Stimulated activated CD4-positive, alpha-beta T cell treated with anti-CD3 and anti-CD28 coated beads, TNF-alpha, amount 100 ng/mL, for 1 hour (primary cell): Measurements from ENCODE around the gene FOXL3.

ENCODE experiments used
- DNase-seq, 3 donors: peaks; one replicate each; pipeline ENCODE4 v3.0.0-alpha.2; 2020; ENCODE audit warnings: low read depth in 3 of 3, low spot score in 1 of 3

FOXL3 gene

DNA sequence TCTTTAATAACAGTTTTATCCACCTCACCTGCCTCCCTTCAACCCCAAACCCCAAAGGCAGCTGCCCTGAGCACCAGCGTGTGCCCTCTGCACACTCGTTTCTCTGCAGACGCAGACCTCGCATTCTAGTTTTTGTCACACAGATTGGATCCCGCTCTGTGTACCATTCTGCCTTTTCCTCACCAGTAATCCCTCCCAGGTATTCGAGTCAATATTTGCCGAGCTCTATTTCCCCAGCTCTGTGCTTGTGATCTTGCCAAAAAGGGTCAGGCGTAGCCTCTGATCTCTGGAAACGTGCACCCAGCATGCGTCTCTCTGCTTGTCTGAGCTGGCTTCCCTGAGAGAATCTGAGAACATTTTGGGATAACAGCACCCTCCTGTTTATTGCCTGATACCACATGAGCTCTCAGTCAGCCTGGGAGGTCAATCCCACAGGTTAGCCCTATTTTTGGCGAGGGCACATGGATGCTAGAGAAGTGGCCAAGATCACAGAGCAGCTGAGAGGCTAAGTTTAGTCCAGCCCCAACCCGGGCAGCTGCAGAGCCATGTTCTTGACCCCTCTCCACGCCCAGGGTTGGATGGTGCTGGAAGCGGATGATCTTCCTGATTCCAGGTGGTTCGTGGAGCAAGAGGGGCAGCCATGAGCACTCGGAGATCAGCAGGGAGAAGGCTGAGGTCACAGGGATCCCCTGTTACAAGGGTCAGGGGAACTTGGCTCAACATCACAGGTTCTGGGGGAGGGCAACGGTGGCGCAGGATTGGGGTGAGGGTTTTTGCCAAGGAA is 29.1 kb downstream of the FOXL3 start:
- DNase-seq: no peak

DNA sequence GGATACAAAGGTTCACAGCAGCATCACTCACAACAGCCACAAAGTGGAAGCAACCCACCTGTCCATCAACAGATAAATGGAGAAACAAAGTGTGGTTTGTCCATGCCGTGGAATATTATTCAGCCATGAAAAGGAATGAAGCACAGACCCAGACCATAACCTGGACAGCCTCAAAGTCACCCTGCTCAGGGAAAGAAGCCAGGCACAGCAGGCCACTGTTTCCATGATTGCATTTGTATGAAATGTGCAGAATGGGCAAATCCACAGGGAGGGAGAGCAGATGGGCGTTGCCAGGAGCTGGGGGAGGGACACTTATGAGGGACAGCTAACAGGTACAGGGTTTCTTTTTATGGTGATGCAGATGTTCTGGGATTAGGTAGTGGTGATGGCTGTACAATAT is 30.3 kb downstream of the FOXL3 start:
- DNase-seq: no peak

DNA sequence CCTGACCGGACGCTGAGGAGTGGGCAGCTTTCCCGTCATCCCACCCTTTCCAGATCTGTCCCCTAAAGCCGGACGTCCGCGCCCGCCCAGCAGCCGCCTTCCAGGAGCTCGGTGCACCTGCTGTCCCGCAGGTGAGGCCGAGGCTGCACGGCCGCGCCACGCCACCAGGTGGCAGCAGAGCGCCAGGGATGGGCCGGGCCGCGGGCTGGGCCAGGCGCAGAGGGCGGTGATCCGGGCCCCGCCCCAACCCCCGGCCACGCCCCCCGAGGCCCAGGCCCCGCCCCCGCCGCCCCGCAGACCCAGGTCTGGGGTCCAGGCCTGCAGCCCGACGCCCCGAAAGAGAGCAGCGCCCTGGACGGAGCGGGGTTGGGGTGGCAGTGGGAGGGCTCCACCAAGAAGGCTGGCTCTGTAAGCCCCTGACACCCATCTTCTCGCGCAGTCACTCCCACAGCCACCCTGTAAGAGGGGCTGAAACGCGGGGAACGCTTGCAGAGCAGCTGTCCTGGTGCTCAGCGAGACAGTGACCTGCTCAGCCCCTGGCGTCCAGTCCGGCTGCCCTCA is 32.2 kb downstream of the FOXL3 start:
- peak; percentile 55 to 93 (median 79) for DNase-seq

- no peak for DNase-seq
These were observed 32.7 kb downstream of the FOXL3 start for GRCh38 chr7:322708-323111.

DNA sequence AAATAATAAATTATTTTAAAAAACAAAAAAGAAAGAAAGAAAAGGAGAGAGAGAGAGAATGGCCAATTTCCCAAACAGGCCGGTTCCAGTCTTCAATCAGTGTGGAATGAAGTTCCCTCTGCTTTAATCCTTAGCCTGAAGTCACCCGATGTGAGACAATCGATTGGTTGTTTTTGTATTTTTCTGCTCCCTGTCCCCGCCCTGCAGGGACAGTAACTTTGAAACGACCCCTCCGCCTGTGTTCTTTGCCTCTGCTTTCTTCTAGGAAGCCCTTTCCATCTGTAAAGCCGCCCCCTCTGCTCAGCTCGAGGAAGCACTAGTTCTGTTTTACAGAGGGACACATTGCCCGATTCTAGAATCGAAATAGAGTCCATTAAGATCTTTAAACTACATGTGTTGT is 33.4 kb downstream of the FOXL3 start:
- no peak for DNase-seq

GRCh38 chr7:324011-324410 is 34.0 kb downstream of the FOXL3 start:
- no peak for DNase-seq

DNA sequence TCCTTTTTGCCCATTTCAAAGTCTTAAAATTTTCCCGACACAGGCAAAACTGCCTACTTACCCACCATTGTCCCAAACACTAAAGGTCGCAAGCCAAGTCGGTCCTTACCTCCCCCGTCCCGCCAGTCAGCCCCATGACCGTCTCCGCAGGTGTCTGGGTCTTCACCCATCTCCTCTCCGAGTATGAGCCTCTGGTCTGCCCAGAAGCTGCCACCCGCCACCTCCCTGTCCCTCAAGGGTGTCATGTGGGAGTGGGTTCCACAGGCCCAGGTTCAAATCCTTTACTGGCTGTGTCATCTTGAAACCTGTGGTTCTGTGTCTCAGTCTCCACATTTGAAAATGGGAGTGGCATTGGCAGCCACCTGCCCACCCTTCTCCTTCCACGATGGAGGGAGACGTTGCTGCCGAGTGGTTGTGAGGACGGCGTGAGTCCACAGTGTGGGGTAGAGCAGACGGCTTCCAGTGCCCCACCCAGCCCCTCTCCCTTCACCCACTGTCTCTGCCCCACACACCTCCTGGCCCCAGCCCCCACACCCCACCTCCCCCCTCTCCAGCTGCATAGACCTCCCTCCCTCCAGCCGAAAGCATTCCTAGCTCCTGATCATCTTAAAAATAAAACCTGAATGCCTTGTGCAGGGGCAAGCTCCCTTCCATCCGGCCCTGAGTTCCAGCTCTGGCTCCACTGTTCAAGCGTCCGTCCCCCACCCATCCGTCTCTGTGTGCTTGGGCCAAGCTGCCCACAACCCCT is 35.3 kb downstream of the FOXL3 start:
- no peak for DNase-seq

DNA sequence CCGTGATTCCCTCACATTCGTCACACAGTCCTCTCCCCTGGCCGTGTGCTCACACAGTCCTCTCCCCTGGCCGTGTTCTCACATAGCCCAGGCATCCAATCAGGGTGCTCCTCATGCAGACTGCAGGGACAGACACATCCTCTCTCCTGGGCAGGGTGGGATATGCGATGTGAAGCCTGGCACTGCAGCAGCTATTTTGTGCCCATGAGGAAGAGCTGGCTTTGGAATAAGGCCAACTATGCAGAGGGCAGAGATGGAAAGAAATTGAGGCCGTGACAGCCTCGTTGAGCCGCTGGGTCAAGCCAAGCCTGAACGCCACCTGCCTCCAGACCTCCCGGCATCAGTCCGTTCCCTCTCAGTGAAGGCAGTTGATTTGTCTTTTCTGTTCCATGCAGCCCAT is 35.8 kb downstream of the FOXL3 start:
- DNase-seq: no peak

DNA sequence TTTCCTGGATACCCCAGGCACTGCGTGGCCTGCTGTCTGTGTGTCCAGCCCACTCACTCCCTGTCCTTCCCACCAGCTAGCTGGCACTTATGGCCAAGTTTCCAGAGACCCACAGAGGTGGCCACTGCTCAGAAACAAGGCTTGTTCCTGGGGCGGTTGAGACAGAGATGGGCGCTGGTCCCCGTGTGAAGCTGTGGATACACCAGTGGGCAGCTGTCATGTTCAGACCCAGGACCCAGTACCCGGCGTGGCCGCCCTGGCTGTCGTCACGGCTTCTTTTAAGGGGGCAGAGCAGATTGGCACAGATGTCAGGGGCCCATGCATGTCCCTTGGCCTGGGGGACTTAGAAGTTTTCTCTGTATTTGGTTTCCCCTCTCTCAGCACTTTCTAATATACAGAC is 36.3 kb downstream of the FOXL3 start:
- no peak for DNase-seq

GRCh38 chr7:326809-327232 is 36.9 kb downstream of the FOXL3 start:
- DNase-seq: no peak

DNA sequence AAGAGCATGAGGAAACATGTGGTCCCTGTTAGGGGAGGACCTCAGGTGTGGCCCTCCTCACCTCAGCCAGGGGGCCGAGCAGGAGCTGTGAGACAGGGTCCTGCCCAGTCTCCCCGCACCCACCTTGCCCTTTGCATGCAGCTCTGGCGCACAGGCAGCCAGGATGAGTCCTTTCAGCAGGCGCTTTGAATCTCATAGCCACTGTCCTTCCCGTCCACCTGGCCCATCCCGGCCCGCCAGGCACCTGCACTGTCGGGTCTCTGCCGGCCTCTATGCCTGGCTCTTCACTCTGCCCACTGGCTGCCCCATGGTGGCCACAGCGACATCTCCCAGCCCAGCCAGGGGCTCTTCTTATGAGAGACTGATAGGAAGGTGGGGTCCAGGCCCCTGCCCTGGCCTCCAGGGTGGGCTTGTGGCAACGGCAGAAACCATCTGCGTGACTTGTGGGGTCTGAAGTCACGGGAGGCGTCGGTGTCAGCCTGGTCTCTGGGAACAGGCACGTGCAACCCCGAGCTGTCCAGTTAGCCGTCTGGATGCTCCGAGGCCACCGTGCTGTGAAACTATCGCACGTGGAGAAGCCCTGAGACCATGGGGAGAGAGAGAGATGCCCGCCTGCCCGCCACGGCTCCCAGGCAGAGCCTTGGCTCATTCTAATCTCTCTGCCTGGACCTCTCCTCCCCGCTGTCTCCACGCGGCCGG is 37.4 kb downstream of the FOXL3 start:
- no peak for DNase-seq

DNA sequence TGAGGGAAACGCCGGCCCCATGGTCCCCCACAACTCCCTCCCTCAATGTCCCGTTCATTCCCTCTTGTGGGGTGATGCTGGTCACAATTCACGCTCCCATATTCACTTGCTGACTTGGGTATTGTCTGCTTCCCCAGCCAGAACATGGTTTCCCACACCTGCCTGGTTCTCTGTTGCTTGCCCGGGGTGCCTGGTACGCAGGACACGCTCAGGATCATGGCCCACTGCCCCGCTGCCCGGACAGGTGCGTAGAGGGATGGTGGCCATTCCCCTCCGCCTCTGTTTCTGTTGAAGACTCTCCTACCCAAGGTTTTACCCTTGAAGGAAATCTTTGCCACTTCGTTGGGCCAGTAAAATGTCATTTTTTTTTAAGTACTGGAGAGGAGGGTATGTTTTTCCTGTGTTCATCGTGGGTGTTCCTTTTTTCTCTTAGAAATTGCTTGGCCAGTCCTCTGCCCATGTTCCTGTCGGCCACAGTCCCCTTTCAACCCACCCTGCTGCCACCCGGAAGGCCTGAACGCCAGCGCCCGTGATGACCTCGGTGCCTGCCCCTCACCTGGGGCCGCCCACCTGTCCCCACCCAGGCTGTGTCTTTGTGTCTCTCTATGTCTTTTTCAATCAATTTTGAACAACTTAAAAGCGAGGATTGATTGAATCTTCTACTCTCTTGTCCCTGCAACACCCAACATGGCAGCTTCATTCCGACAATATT is 38.2 kb downstream of the FOXL3 start:
- DNase-seq: no peak

DNA sequence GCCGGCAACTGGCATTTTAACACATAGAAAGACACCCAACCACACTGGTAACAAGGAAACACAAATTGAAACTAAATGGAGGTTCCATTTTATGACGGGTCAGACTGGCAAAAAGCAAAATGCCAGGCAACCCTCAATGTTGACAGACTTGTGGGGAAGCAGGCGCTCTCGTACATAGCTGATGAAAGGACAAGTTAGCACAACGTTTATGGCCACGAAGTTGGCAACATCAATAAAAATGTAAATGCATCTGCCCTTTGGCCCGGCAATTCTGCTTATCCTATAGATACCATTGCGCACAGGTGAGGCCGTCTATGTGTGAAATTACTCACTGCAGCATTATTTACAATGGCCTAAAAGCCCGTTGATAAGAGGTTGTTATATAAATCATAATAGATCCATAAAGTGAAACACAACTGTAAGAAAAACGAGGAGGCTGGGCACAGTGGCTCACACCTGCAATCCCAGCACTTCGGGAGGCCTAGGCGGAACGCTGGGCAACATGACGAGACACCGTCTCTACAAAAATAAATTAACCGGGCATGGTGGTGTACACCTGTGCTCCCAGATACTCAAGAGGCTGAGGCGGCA is 39.8 kb downstream of the FOXL3 start:
- DNase-seq: no peak

DNA sequence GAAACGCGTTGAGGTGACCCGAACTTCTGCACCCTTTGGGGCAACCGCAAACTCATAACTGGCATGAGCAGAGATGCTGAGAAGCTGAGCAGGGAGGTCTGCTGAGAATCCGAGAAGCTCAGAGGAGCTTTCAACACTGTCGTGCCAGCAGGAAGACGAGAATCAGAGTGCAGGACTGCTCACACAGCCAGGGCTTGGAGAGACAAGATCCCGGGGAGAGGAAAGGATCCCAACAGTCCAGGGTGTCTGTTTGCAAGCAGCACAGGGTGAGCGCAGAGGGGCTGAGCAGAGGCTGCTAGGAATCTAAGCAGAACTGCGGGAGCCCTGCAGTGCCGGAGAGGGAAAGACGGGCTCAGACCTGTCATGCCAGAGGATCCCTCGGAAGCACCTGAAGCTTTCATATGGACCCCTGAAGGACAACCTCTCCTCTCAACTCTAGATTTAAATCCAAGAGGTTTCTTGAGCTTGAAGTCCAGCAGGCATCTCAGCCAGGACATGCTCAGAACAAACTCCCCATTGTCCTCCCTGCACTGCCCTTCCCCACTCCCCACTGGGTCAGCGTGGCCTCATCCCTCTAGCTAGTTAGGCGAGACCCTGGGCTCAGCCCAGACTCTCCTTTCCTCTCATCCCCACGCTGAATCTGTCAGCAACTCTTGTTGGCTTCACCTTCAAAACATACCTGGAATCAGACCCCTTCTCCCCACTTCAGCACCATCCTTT is 40.7 kb downstream of the FOXL3 start:
- no peak for DNase-seq

DNA sequence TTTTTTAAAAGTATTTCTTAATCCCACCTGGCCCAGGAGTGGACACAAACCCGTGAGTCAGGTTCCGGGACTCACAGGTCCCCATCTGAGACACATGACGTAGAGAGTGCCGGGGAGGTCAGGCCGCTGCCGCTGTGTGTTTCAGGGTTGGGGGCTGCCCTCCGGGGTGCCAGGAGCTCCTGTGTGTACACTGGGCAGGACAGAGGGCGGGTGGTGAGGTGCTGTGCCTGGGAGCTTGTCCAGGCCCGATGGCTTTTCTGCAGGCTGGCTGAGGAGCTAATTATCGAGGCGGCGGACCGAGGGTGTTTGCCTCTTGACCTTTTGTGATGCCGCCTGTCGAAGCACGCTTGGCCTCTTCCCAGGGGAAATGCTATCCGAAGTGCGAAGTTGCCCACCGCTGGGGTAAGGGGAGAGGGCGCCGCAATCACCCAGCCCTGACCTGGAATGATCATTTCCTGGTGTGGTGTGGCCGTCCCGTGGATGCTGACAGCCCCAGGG is 42.1 kb downstream of the FOXL3 start:
- DNase-seq: no peak

DNA sequence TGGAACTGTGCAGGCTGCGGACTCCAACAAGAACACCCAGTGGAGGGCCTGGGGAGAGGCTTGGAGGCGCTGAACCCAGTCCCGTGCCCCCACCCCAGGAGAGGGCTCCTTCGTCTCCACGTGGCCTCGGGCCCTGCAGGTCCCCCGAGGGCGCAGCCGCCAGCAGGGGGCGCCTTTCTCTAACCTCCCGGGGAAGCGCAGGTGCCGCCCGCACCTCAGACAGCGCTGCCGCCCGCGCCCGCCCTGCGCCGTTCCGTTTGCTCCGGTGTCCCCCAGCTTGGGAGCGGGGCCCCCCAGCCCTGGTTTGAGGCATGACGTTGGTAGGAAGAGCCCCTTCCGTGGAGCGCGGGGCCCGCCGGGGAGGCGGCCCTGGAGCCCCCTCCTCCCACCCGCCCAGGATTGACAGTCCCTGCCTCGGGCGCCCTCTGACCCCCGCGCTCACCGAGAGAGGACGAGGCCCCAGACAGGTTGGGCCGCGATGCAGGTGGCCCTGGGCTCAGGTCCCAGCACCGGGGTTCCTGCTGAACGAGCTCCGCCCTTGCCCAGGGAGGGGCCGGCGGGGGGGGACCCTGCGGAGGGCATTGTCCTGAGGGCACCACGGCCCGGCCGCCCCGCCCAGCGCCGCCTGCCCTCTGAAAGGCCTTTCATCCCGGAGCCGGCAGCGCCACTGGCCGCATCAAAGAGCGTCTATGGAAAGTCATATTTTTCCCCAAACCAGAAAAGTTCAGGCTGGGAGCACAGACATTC is 42.8 kb downstream of the FOXL3 start:
- DNase-seq: peak; percentile 73 to 98 (median 81)

GRCh38 chr7:333393-333764 is 43.4 kb downstream of the FOXL3 start:
- no peak for DNase-seq

GRCh38 chr7:334618-335357 is 44.8 kb downstream of the FOXL3 start:
- no peak for DNase-seq
